A549 (cell line): ENCODE data around the gene NGF. TPM values are rescaled to one million over a fixed set of nuclear protein-coding genes. Genes with fewer than 3 reads are reported as not detected.

Source experiments
- ATAC-seq, 2 experiments: fragments of 200-7000 bp in 1 of 2; fragments of >200 bp in 1 of 2; cut with Nextera tagmentation in 1 of 2; cut with Tn5 transposase in 1 of 2; 3 replicates each; pipeline versions ENCODE4 v1.8.0 to v1.9.1; 2018 to 2020; ENCODE audit warnings: mild to moderate bottlenecking in 1 of 2, moderate library complexity in 1 of 2
- CTCF ChIA-PET: fragments of 300-600 bp; sonication (Branson Sonifier 250); formaldehyde crosslinking; extraction: SDS; loops from one replicate; lab custom pipeline; 2021; ENCODE audit warnings: antibody characterized with exemption, inconsistent platforms; lab: Yijun Ruan, JAX
- POLR2A ChIA-PET: fragments of 350-600 bp; formaldehyde crosslinking; extraction: SDS; loops from one replicate; lab custom pipeline; 2021; ENCODE audit warnings: antibody characterized with exemption, inconsistent platforms; lab: Yijun Ruan, JAX
- DNase-seq, 2 experiments: peaks; one replicate each; pipeline versions ENCODE4 v3.0.0 to v3.0.0-alpha.2; 2011 to 2016; ENCODE audit warnings: low read depth in 1 of 2, low spot score in 1 of 2
- FAIRE-seq: peaks from 2 replicates; lab custom pipeline; 2011; peaks lifted over from hg19 to GRCh38; lab: Jason Lieb, UNC
- H3K27ac ChIP-seq, 2 experiments: fragments of >200 bp; sonication (Bioruptor Twin); formaldehyde crosslinking; 3 replicates each; pipeline ENCODE4 v1.5.1; 2016 to 2017
- H3K4me1 ChIP-seq: fragments of >200 bp; sonication (Bioruptor Twin); formaldehyde crosslinking; 3 replicates; pipeline ENCODE4 v1.6.1; 2016
- H3K4me2 ChIP-seq: fragments of >200 bp; sonication (Bioruptor Twin); formaldehyde crosslinking; 3 replicates; pipeline ENCODE4 v1.6.1; 2016
- H3K4me3 ChIP-seq: fragments of >200 bp; sonication (Bioruptor Twin); formaldehyde crosslinking; 3 replicates; pipeline ENCODE4 v1.5.1; 2016
- H3K9me3 ChIP-seq: fragments of >200 bp; sonication (Bioruptor Twin); formaldehyde crosslinking; 3 replicates; pipeline ENCODE4 v1.6.1; 2016
- ATOH8 ChIP-seq: fragments of 250-450 bp; sonication (Bioruptor Pico); IDR thresholded peaks from 2 replicates; pipeline ENCODE4 v1.5.0; 2020; ENCODE audit warnings: low read depth, mild to moderate bottlenecking, moderate library complexity
- BCL3 ChIP-seq: fragments of >200 bp; sonication (Bioruptor Twin); formaldehyde crosslinking; IDR thresholded peaks from 3 replicates; pipeline ENCODE4 v1.6.1; 2016
- CBX2 ChIP-seq: fragments of 200-600 bp; sonication (generic); IDR thresholded peaks from 2 replicates; pipeline ENCODE4 v1.6.1; 2016; ENCODE audit warnings: low read depth, mild to moderate bottlenecking, borderline replicate concordance
- CBX8 ChIP-seq: fragments of 200-600 bp; sonication (generic); IDR thresholded peaks from 2 replicates; pipeline ENCODE4 v1.6.1; 2016
- CEBPB ChIP-seq, 2 experiments: fragments of >200 bp in 1 of 2; sonication (Bioruptor Twin) in 1 of 2; formaldehyde crosslinking in 1 of 2; IDR thresholded peaks; 2 replicates each; pipeline ENCODE4 v1.6.1; 2012 to 2016
- ESRRA ChIP-seq: fragments of 150-350 bp; IDR thresholded peaks from 2 replicates; pipeline ENCODE4 v1.6.1; 2014; ENCODE audit warnings: mild to moderate bottlenecking, low read length, borderline replicate concordance
- FOXS1 ChIP-seq: fragments of 250-450 bp; sonication (Bioruptor Pico); IDR thresholded peaks from 2 replicates; pipeline ENCODE4 v1.5.0; 2020; ENCODE audit warnings: mild to moderate bottlenecking, moderate library complexity
- HMGXB4 ChIP-seq: fragments of 250-450 bp; sonication (Bioruptor Pico); IDR thresholded peaks from 2 replicates; pipeline ENCODE4 v1.5.0; 2021; ENCODE audit warnings: mild to moderate bottlenecking, moderate library complexity, borderline replicate concordance
- HOXA7 ChIP-seq: fragments of 250-450 bp; sonication (Bioruptor Pico); IDR thresholded peaks from 2 replicates; pipeline ENCODE4 v1.5.0; 2020; ENCODE audit warnings: mild to moderate bottlenecking, moderate library complexity
- JUN ChIP-seq, 2 experiments: fragments of >200 bp; sonication (Bioruptor Twin); formaldehyde crosslinking; IDR thresholded peaks; 2 replicates in 1 of 2; 3 replicates in 1 of 2; pipeline ENCODE4 v1.6.1; 2016 to 2017
- JUNB ChIP-seq: fragments of >200 bp; sonication (Bioruptor Twin); formaldehyde crosslinking; IDR thresholded peaks from 2 replicates; pipeline ENCODE4 v1.6.1; 2016
- KDM5A ChIP-seq: fragments of 200-600 bp; sonication (generic); IDR thresholded peaks from 2 replicates; pipeline ENCODE4 v1.6.1; 2016; ENCODE audit warnings: antibody characterized with exemption, mild to moderate bottlenecking
- NR3C1 ChIP-seq: fragments of >200 bp; sonication (Bioruptor Twin); formaldehyde crosslinking; IDR thresholded peaks from 3 replicates; pipeline ENCODE4 v1.6.1; 2017
- POLR2A ChIP-seq: IDR thresholded peaks from 2 replicates; pipeline ENCODE4 v1.6.1; 2012; ENCODE audit warnings: mild to moderate bottlenecking, low read length
- POLR2AphosphoS2 ChIP-seq: conservative IDR thresholded peaks from 2 replicates; pipeline ENCODE4 v1.6.1; 2012; ENCODE audit warnings: low read length, improper control_type of control experiment, inconsistent platforms
- RARB ChIP-seq: fragments of 250-450 bp; sonication (Bioruptor Pico); IDR thresholded peaks from 2 replicates; pipeline ENCODE4 v1.8.0; 2021; ENCODE audit warnings: mild to moderate bottlenecking, moderate library complexity
- RNF2 ChIP-seq: fragments of 200-600 bp; sonication (generic); IDR thresholded peaks from 2 replicates; pipeline ENCODE4 v1.6.1; 2016; ENCODE audit warnings: low read depth, mild to moderate bottlenecking, antibody characterized with exemption, moderate library complexity, borderline replicate concordance
- ZC3H11A ChIP-seq: fragments of 450-650 bp; IDR thresholded peaks from 2 replicates; pipeline ENCODE4 v1.6.1; 2014; ENCODE audit warnings: antibody characterized with exemption, mild to moderate bottlenecking
- ZNF302 ChIP-seq: fragments of 250-450 bp; sonication (Bioruptor Pico); IDR thresholded peaks from 2 replicates; pipeline ENCODE4 v1.9.0; 2021; ENCODE audit warnings: inconsistent platforms, mild to moderate bottlenecking, moderate library complexity
- ZSCAN20 ChIP-seq: fragments of 250-450 bp; sonication (Bioruptor Pico); IDR thresholded peaks from 2 replicates; pipeline ENCODE4 v1.8.0; 2022; ENCODE audit warnings: mild to moderate bottlenecking, moderate library complexity
- WGBS: methylation state at CpG from one replicate; pipeline ENCODE4 v1.1.6; 2017; ENCODE audit errors: missing lambda C conversion rate; 5-methylcytosine and 5-hydroxymethylcytosine counted together
- polyA plus RNA-seq, 4 experiments: library from polyadenylated mRNA; depleted of rRNA in 3 of 4; stranded (reverse); fragments of >200 nt; fragmentation: RNase III in 1 of 4; extraction: RNeasy Plus Mini Kit Qiagen cat#74134 plus additional on column Dnase treatment in 1 of 4; gene quantifications; 2 replicates in 3 of 4; 3 replicates in 1 of 4; pipeline ENCODE4 v1.2.3, GENCODE V29; 2011 to 2017
- TF ChIP-seq, protein P1 (sequence below): fragments of 200-600 bp; sonication (generic); IDR thresholded peaks from 2 replicates; pipeline ENCODE4 v1.6.1; 2016; ENCODE audit warnings: antibody characterized with exemption, mild to moderate bottlenecking, moderate library complexity

Gene NGF
- polyA plus RNA-seq, 2 of the 4 experiments (the other 2 are of a cell fraction): 0.71 to 1.6 TPM

- TF ChIP-seq RARB (no peak), RNF2 (no peak), ATOH8 (CRISPR knock-in tag) (no peak), ZNF302 (CRISPR knock-in tag) (no peak), CBX8 (no peak)
These were observed 41.1 kb downstream of the NGF start (continued) for GRCh38 chr1:115296981-115297380.

DNA sequence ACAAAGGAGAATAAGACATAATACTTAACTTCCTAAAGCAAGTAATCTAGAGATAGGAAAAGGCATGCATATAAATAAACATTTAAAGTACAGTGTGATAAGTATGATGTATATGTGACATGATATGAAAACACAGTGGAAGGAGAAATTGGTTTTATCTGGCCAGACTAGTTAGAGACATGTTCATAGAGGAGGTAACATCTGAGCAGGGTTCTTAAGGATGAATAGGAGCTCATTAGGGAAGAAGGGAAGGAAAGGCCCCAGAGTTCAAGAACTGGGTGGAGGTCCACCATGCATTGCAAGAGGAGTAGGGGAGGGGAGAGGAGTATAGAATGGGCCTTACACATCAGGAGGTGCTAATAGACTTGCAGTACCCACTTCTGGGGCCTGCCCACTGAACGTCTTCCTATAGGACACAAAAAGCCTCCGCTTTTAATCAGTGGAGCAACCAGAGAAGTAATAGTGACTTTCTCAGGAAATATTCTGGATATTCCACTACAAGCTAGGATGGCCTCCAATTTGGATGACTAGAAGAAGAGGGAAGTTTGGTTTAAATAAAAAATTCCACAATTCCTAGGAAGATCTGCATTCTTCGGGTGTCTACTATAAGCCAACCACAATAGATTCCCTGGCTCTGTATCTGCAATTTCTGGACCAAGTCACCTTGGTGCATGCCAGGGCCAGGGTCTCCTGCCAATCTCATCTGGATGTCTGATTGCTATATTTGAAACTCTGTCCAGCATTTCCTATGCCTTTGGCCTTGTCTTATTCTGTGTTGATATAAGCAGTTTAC lies 41.9 kb downstream of the NGF start:
- no peak for FAIRE-seq
- POLR2A ChIA-PET: no interaction called here

More for the DNA sequence above, 41.9 kb downstream of the NGF start:
- Histone ChIP-seq H3K4me1 (peaks cover 7% of the 10 kb centered on the region; the same call in 2 of the 3 replicates), H3K9me3 (no peaks in the 10 kb centered on the region), H3K27ac (no peak overlapping the region), H3K4me2 (no peak overlapping the region), H3K4me3 (no peak overlapping the region)
- no peak for TF ChIP-seq CBX2
- TF ChIP-seq RNF2: no peak
- no peak for TF ChIP-seq BCL3
- TF ChIP-seq HMGXB4 (CRISPR knock-in tag): no peak
- TF ChIP-seq, protein P1, sequence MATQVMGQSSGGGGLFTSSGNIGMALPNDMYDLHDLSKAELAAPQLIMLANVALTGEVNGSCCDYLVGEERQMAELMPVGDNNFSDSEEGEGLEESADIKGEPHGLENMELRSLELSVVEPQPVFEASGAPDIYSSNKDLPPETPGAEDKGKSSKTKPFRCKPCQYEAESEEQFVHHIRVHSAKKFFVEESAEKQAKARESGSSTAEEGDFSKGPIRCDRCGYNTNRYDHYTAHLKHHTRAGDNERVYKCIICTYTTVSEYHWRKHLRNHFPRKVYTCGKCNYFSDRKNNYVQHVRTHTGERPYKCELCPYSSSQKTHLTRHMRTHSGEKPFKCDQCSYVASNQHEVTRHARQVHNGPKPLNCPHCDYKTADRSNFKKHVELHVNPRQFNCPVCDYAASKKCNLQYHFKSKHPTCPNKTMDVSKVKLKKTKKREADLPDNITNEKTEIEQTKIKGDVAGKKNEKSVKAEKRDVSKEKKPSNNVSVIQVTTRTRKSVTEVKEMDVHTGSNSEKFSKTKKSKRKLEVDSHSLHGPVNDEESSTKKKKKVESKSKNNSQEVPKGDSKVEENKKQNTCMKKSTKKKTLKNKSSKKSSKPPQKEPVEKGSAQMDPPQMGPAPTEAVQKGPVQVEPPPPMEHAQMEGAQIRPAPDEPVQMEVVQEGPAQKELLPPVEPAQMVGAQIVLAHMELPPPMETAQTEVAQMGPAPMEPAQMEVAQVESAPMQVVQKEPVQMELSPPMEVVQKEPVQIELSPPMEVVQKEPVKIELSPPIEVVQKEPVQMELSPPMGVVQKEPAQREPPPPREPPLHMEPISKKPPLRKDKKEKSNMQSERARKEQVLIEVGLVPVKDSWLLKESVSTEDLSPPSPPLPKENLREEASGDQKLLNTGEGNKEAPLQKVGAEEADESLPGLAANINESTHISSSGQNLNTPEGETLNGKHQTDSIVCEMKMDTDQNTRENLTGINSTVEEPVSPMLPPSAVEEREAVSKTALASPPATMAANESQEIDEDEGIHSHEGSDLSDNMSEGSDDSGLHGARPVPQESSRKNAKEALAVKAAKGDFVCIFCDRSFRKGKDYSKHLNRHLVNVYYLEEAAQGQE: no peak
- no peak for TF ChIP-seq ZC3H11A
- TF ChIP-seq POLR2A: no peak
- TF ChIP-seq ESRRA: no peak
- TF ChIP-seq CEBPB (IDR thresholded peaks at IDR 0.05): no peak
- no peak for TF ChIP-seq KDM5A
- no peak for TF ChIP-seq HOXA7 (CRISPR knock-in tag)
- no peak for TF ChIP-seq FOXS1 (CRISPR knock-in tag)
- TF ChIP-seq POLR2AphosphoS2: no peak
- TF ChIP-seq NR3C1: no peak
- no peak for TF ChIP-seq JUNB
- no peak for TF ChIP-seq JUN (IDR thresholded peaks at IDR 0.05)
- no peak for TF ChIP-seq ZSCAN20 (CRISPR knock-in tag)
- CTCF ChIA-PET: no interaction called here
- 83% methylated on average over 3 of the region's 3 CpGs for WGBS
- DNase-seq (no peak), ATAC-seq (no peak)
